IMR-90 (cell line): Measurements from ENCODE around the gene ANK2. TPM values are rescaled to one million over a fixed set of nuclear protein-coding genes. Genes with fewer than 3 reads are reported as not detected.

Source experiments
- ATAC-seq: fragments of 200-7000 bp; cut with Tn5 transposase; 2 replicates; pipeline ENCODE4 v1.9.1; 2020; ENCODE audit warnings: low read depth, mild to moderate bottlenecking, moderate library complexity
- BruUV-seq: library from RNA; stranded (reverse); fragments of 400-500 nt; replicated peaks from 2 replicates; lab custom pipeline; 2021; lab: Mats Ljungman, UMichigan
- CTCF ChIA-PET: fragments of 300-600 bp; formaldehyde crosslinking; extraction: SDS; loops from one replicate; lab custom pipeline; 2021; ENCODE audit warnings: antibody characterized with exemption; lab: Yijun Ruan, JAX
- POLR2A ChIA-PET: fragments of 300-600 bp; sonication (Branson Sonifier 250); formaldehyde crosslinking; loops from one replicate; lab custom pipeline; 2022; ENCODE audit warnings: antibody characterized with exemption; ENCODE audit not compliant: unreplicated experiment; lab: Charles Lee
- DNase-seq: peaks from one replicate; pipeline ENCODE4 v3.0.0; 2013
- H2AFZ ChIP-seq: replicated peaks from 2 replicates; pipeline ENCODE3; 2013; ENCODE audit warnings: low read length, mild to moderate bottlenecking; ENCODE audit not compliant: poor library complexity
- H2AK5ac ChIP-seq: 2 replicates; pipeline ENCODE4 v1.6.1; 2013; ENCODE audit warnings: low read depth, low read length, inconsistent platforms
- H2AK9ac ChIP-seq: replicated peaks from 2 replicates; pipeline ENCODE3; 2013; ENCODE audit warnings: mild to moderate bottlenecking, low read depth, low read length, moderate library complexity; ENCODE audit not compliant: poor library complexity
- H2BK120ac ChIP-seq: 2 replicates; pipeline ENCODE4 v1.6.1; 2013; ENCODE audit warnings: low read depth, low read length, inconsistent platforms
- H2BK15ac ChIP-seq: 3 replicates; pipeline ENCODE4 v1.6.1; 2013; ENCODE audit warnings: low read depth, low read length, inconsistent platforms
- H2BK20ac ChIP-seq: 2 replicates; pipeline ENCODE4 v1.6.1; 2013; ENCODE audit warnings: low read depth, mild to moderate bottlenecking, inconsistent platforms, low read length, moderate library complexity
- H2BK5ac ChIP-seq: 2 replicates; pipeline ENCODE4 v1.6.1; 2013; ENCODE audit warnings: mild to moderate bottlenecking, low read depth, low read length, inconsistent platforms; ENCODE audit not compliant: poor library complexity, severe bottlenecking
- H3K14ac ChIP-seq: replicated peaks from 2 replicates; pipeline ENCODE4 v1.6.1; 2013; ENCODE audit warnings: low read depth, low read length, inconsistent platforms
- H3K18ac ChIP-seq: 2 replicates; pipeline ENCODE4 v1.6.1; 2013; ENCODE audit warnings: low read depth, low read length, control low read depth
- H3K23ac ChIP-seq: 2 replicates; pipeline ENCODE4 v1.6.1; 2013; ENCODE audit warnings: low read depth, low read length, inconsistent platforms
- H3K27ac ChIP-seq: 2 replicates; pipeline ENCODE4 v1.5.1; 2013; ENCODE audit warnings: mild to moderate bottlenecking, control low read depth, low read length; ENCODE audit not compliant: insufficient read depth
- H3K27me3 ChIP-seq: 2 replicates; pipeline ENCODE4 v1.6.1; 2013; ENCODE audit warnings: low read length; ENCODE audit not compliant: control insufficient read depth, insufficient read depth
- H3K36me3 ChIP-seq: 2 replicates; pipeline ENCODE4 v1.6.1; 2013; ENCODE audit warnings: low read length, mixed read lengths; ENCODE audit not compliant: control insufficient read depth, insufficient read depth
- H3K4ac ChIP-seq: 2 replicates; pipeline ENCODE4 v1.6.1; 2013; ENCODE audit warnings: low read depth, low read length, inconsistent platforms
- H3K4me1 ChIP-seq: 2 replicates; pipeline ENCODE4 v1.6.1; 2013; ENCODE audit warnings: low read length, mixed read lengths; ENCODE audit not compliant: control insufficient read depth, insufficient read depth
- H3K4me2 ChIP-seq: 2 replicates; pipeline ENCODE4 v1.6.1; 2013; ENCODE audit warnings: low read depth, mild to moderate bottlenecking, control low read depth, low read length, moderate library complexity
- H3K4me3 ChIP-seq: 2 replicates; pipeline ENCODE4 v1.5.1; 2013; ENCODE audit warnings: low read depth, mild to moderate bottlenecking, control low read depth, low read length, moderate library complexity; ENCODE audit not compliant: insufficient read depth
- H3K56ac ChIP-seq: 2 replicates; pipeline ENCODE4 v1.6.1; 2013; ENCODE audit warnings: low read length, inconsistent platforms; ENCODE audit not compliant: insufficient read depth; ENCODE audit errors: extremely low read depth
- H3K79me1 ChIP-seq, 2 experiments: 2 replicates each; pipeline ENCODE4 v1.6.1; 2013; ENCODE audit warnings: low read length in 2 of 2, inconsistent platforms in 1 of 2, low read depth in 1 of 2
- H3K9ac ChIP-seq: 2 replicates; pipeline ENCODE4 v1.6.1; 2013; ENCODE audit warnings: low read depth, low read length, control low read depth
- H3K9me1 ChIP-seq: 2 replicates; pipeline ENCODE4 v1.6.1; 2013; ENCODE audit warnings: low read length, inconsistent platforms; ENCODE audit not compliant: insufficient read depth
- H3K9me3 ChIP-seq: 2 replicates; pipeline ENCODE4 v1.6.1; 2013; ENCODE audit warnings: low read length; ENCODE audit not compliant: control insufficient read depth, insufficient read depth
- H4K20me1 ChIP-seq: 2 replicates; pipeline ENCODE4 v1.6.1; 2013; ENCODE audit warnings: low read length, inconsistent platforms; ENCODE audit not compliant: insufficient read depth
- H4K5ac ChIP-seq: 2 replicates; pipeline ENCODE4 v1.6.1; 2013; ENCODE audit warnings: mild to moderate bottlenecking, low read depth, low read length, control low read depth
- H4K8ac ChIP-seq, 2 experiments: 2 replicates each; pipeline ENCODE4 v1.6.1; 2013; ENCODE audit warnings: low read depth in 2 of 2, low read length in 2 of 2, control low read depth in 1 of 2, inconsistent platforms in 1 of 2
- H4K91ac ChIP-seq: 2 replicates; pipeline ENCODE4 v1.6.1; 2013; ENCODE audit warnings: low read depth, low read length, inconsistent platforms; ENCODE audit not compliant: insufficient read depth
- BHLHE40 ChIP-seq: fragments of 150-350 bp; IDR thresholded peaks from 2 replicates; pipeline ENCODE4 v1.6.1; 2016; ENCODE audit warnings: mild to moderate bottlenecking, low read depth, low read length
- CEBPB ChIP-seq: IDR thresholded peaks from 2 replicates; pipeline ENCODE4 v1.6.1; 2012; ENCODE audit warnings: low read depth, low read length, improper control_type of control experiment
- CHD1 ChIP-seq: IDR thresholded peaks from 2 replicates; pipeline ENCODE4 v1.6.1; 2012; ENCODE audit warnings: low read depth, low read length, improper control_type of control experiment
- ELK1 ChIP-seq: fragments of 150-350 bp; IDR thresholded peaks from 2 replicates; pipeline ENCODE4 v1.6.1; 2016; ENCODE audit warnings: low read depth, mild to moderate bottlenecking, low read length, moderate library complexity, borderline replicate concordance
- FOS ChIP-seq: fragments of 150-350 bp; IDR thresholded peaks from 2 replicates; pipeline ENCODE4 v1.6.1; 2016; ENCODE audit warnings: low read depth, low read length
- NFE2L2 ChIP-seq: fragments of 150-350 bp; IDR thresholded peaks from 2 replicates; pipeline ENCODE4 v1.6.1; 2016; ENCODE audit warnings: low read depth, mild to moderate bottlenecking, low read length
- RFX5 ChIP-seq: IDR thresholded peaks from 2 replicates; pipeline ENCODE4 v1.8.0; 2012; ENCODE audit warnings: low read depth, mild to moderate bottlenecking, low read length, moderate library complexity
- SMC3 ChIP-seq: fragments of 150-350 bp; IDR thresholded peaks from 2 replicates; pipeline ENCODE4 v1.6.1; 2016; ENCODE audit warnings: low read depth, mild to moderate bottlenecking, antibody characterized with exemption, low read length, moderate library complexity
- WGBS, 2 experiments: methylation state at CpG; one replicate each; pipeline versions ENCODE4 v1.1.5 to v1.1.7; 2013; ENCODE audit warnings: missing lambda C conversion rate in 2 of 2; ENCODE audit not compliant: insufficient read length in 1 of 2; ENCODE audit errors: extremely low coverage in 2 of 2; 5-methylcytosine and 5-hydroxymethylcytosine counted together
- dilution Hi-C: fragments of 300-500 bp; cut with HindIII; formaldehyde crosslinking; loops from one replicate; pipeline ENCODE4 v1.14.3; 2018; ENCODE audit warnings: low sequenced_read_pairs; ENCODE audit not compliant: unreplicated experiment
- in situ Hi-C: fragments of 300-500 bp; cut with MboI; formaldehyde crosslinking; loops from 3 replicates; pipeline ENCODE4 v1.14.3; 2019; ENCODE audit warnings: low sequenced_read_pairs, inconsistent platforms, mixed read lengths
- intact Hi-C: fragments of 100-400 bp; cut with micrococcal nuclease; formaldehyde crosslinking; loops from 2 replicates; pipeline ENCODE4 v1.10.0; 2022
- polyA plus RNA-seq, 3 experiments: library from polyadenylated mRNA; depleted of rRNA; stranded (reverse); fragments of >200 nt; gene quantifications; 2 replicates each; pipeline ENCODE4 v1.2.3, GENCODE V29; 2012; ENCODE audit warnings: low replicate concordance in 1 of 3
- total RNA-seq: library from RNA; depleted of rRNA; stranded (reverse); fragments of >200 nt; gene quantifications from 2 replicates; pipeline ENCODE4 v1.2.3, GENCODE V29; 2012

ANK2 gene
- total and polyA plus RNA-seq, 2 of the 4 experiments (the other 2 are of a cell fraction), result 0.82 to 6.6 TPM

GRCh38 chr4:113025416-113025815, 24.0 kb upstream of the ANK2 start:
- Histone ChIP-seq H3K4me3 (no peak overlapping the region), H3K79me1 (no peaks in the 10 kb centered on the region), H3K4ac (no peak overlapping the region), H4K8ac (no peak overlapping the region), H3K36me3 (no peaks in the 10 kb centered on the region), H3K23ac (no peak overlapping the region), H3K4me2 (no peak overlapping the region), H4K91ac (no peak overlapping the region), H2BK5ac (no peak overlapping the region), H3K56ac (no peak overlapping the region), H2BK20ac (no peak overlapping the region), H2BK120ac (no peak overlapping the region), H3K14ac (no peak overlapping the region), H2BK15ac (no peak overlapping the region), H4K20me1 (no peaks in the 10 kb centered on the region), H3K27ac (no peak overlapping the region), H3K18ac (no peak overlapping the region), H2AFZ (no peak overlapping the region), H3K9me3 (no peaks in the 10 kb centered on the region), H2AK5ac (no peak overlapping the region), H3K27me3 (no peaks in the 10 kb centered on the region), H3K9me1 (no peaks in the 10 kb centered on the region), H3K4me1 (no peaks in the 10 kb centered on the region), H2AK9ac (no peak overlapping the region), H3K9ac (no peak overlapping the region), H4K5ac (no peak overlapping the region)
- in situ Hi-C loops (no loop called here), dilution Hi-C loops (no loop called here), intact Hi-C loops (no loop called here)
- no peak for ATAC-seq
- TF ChIP-seq CEBPB, result no peak
- TF ChIP-seq BHLHE40, result no peak
- no peak for TF ChIP-seq FOS
- TF ChIP-seq RFX5, result no peak
- TF ChIP-seq ELK1, result no peak
- TF ChIP-seq CHD1, result no peak
- TF ChIP-seq SMC3, result no peak
- no peak for TF ChIP-seq NFE2L2
- ChIA-PET CTCF (interaction anchor here (0.5 kb wide), 1 partner anchor 151 kb away, joined by 3 read pairs; no protein-coding TSS in a partner anchor), POLR2A (no interaction called here)
- no peak for DNase-seq
- BruUV-seq, result no TSS peak
- WGBS, 2 experiments, result 20% methylated on average over 1 of the region's 1 CpG; no CpG with 5 or more reads in 1 of the 2 experiments
